ENCODE results near the gene SLC39A5. TPM values are rescaled to one million over a fixed set of nuclear protein-coding genes. Genes with fewer than 3 reads are reported as not detected.

Gene SLC39A5
- total and polyA plus RNA-seq, 2 of the 13 experiments (the other 11 are each of a cell fraction or from before 2014, with no cell fraction given): 59.7 to 101 TPM

DNA sequence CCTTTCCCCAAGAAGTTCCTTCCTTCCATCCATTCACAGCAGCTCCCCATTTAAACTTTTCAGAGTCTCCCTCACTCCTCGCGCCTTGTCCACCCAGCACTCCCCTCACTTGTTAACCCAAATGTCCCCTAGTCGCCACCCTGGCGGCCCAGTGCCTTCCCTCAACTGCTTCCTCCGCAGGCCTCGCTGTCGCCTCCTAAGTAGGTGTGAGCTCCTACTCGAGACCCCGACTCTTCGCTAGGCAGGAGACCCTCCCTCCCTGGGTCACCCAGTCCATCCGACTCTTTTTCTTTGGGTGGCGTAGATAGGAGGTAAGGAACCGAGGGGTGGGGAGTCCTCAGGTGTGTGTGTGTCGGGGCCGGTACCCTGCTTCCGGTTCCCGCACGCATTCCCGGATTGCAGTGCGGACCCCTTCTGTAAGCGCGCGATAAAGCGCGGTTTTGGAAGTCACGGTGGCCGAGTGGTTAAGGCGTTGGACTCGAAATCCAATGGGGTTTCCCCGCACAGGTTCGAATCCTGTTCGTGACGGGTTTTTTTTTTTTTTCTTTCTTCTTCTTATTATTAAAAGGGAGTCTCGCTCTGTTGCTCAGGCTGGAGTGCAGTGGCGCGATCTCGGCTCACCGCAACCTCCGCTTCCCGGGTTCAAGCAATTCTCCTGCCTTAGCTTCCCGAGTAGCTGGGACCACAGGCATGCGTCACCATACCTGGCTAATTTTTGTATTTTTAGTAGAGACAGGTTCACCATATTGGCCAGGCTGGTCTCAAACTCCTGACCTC is 39.7 kb upstream of the SLC39A5 start (continued):
- TF ChIP-seq, protein P1, sequence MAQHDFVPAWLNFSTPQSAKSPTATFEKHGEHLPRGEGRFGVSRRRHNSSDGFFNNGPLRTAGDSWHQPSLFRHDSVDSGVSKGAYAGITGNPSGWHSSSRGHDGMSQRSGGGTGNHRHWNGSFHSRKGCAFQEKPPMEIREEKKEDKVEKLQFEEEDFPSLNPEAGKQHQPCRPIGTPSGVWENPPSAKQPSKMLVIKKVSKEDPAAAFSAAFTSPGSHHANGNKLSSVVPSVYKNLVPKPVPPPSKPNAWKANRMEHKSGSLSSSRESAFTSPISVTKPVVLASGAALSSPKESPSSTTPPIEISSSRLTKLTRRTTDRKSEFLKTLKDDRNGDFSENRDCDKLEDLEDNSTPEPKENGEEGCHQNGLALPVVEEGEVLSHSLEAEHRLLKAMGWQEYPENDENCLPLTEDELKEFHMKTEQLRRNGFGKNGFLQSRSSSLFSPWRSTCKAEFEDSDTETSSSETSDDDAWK (CRISPR knock-in tag; IDR thresholded peaks at IDR 0.05): no peak
- no peak for TF ChIP-seq KLF11 (CRISPR knock-in tag; IDR thresholded peaks at IDR 0.05)
- TF ChIP-seq, protein P2, sequence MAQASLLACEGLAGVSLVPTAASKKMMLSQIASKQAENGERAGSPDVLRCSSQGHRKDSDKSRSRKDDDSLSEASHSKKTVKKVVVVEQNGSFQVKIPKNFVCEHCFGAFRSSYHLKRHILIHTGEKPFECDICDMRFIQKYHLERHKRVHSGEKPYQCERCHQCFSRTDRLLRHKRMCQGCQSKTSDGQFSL (CRISPR knock-in tag; IDR thresholded peaks at IDR 0.05): no peak
- 0 out of 2 replicates have a peak, but pooled peaks have one; percentile 78 for TF ChIP-seq ELF4 (CRISPR knock-in tag; IDR thresholded peaks at IDR 0.05; ENCODE audit: borderline replicate concordance)
- TF ChIP-seq HMGA1 (CRISPR knock-in tag; conservative IDR thresholded peaks at IDR 0.05): no peak
- TF ChIP-seq, protein P3, sequence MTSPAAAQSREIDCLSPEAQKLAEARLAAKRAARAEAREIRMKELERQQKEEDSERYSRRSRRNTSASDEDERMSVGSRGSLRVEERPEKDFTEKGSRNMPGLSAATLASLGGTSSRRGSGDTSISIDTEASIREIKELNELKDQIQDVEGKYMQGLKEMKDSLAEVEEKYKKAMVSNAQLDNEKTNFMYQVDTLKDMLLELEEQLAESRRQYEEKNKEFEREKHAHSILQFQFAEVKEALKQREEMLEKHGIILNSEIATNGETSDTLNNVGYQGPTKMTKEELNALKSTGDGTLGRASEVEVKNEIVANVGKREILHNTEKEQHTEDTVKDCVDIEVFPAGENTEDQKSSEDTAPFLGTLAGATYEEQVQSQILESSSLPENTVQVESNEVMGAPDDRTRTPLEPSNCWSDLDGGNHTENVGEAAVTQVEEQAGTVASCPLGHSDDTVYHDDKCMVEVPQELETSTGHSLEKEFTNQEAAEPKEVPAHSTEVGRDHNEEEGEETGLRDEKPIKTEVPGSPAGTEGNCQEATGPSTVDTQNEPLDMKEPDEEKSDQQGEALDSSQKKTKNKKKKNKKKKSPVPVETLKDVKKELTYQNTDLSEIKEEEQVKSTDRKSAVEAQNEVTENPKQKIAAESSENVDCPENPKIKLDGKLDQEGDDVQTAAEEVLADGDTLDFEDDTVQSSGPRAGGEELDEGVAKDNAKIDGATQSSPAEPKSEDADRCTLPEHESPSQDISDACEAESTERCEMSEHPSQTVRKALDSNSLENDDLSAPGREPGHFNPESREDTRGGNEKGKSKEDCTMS (CRISPR knock-in tag; conservative IDR thresholded peaks at IDR 0.05): no peak
- TF ChIP-seq, protein P4, sequence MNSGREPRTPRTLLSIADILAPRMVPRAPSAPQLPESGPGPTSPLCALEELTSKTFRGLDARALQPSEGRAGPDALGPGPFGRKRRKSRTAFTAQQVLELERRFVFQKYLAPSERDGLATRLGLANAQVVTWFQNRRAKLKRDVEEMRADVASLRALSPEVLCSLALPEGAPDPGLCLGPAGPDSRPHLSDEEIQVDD (CRISPR knock-in tag; IDR thresholded peaks at IDR 0.05; ENCODE audit: borderline replicate concordance): no peak
- TF ChIP-seq EP300 (IDR thresholded peaks at IDR 0.05; ENCODE audit: low read depth in 2 of 2, low read length in 2 of 2): peak in 1 of 2 experiments; percentile 26; a peak in 2 of 4 replicates
- no peak for TF ChIP-seq EP300 (CRISPR knock-in tag; IDR thresholded peaks at IDR 0.05; ENCODE audit: borderline replicate concordance)
- TF ChIP-seq, protein P5, sequence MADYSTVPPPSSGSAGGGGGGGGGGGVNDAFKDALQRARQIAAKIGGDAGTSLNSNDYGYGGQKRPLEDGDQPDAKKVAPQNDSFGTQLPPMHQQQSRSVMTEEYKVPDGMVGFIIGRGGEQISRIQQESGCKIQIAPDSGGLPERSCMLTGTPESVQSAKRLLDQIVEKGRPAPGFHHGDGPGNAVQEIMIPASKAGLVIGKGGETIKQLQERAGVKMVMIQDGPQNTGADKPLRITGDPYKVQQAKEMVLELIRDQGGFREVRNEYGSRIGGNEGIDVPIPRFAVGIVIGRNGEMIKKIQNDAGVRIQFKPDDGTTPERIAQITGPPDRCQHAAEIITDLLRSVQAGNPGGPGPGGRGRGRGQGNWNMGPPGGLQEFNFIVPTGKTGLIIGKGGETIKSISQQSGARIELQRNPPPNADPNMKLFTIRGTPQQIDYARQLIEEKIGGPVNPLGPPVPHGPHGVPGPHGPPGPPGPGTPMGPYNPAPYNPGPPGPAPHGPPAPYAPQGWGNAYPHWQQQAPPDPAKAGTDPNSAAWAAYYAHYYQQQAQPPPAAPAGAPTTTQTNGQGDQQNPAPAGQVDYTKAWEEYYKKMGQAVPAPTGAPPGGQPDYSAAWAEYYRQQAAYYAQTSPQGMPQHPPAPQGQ (CRISPR knock-in tag; IDR thresholded peaks at IDR 0.05; ENCODE audit: borderline replicate concordance): no peak
- TF ChIP-seq PPARG (CRISPR knock-in tag; conservative IDR thresholded peaks at IDR 0.05): no peak
- TF ChIP-seq ATAD3A (CRISPR knock-in tag; IDR thresholded peaks at IDR 0.05): no peak
- TF ChIP-seq SSRP1 (CRISPR knock-in tag; IDR thresholded peaks at IDR 0.05): no peak
- TF ChIP-seq KLF12 (CRISPR knock-in tag; IDR thresholded peaks at IDR 0.05; ENCODE audit: borderline replicate concordance): no peak
- TF ChIP-seq, protein P6, sequence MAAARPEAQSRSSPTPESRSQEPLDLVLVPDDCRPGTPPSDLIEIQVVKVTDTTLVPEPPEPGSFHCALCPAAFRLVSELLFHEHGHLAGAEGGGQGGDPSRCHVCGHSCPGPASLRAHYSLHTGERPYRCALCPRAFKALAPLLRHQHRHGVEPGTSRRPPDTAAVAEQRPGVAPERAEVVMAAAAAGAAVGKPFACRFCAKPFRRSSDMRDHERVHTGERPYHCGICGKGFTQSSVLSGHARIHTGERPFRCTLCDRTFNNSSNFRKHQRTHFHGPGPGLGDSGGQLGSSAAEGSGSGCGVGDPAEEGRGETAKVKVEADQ (CRISPR knock-in tag; IDR thresholded peaks at IDR 0.05; ENCODE audit: borderline replicate concordance): no peak
- TF ChIP-seq, protein P7, sequence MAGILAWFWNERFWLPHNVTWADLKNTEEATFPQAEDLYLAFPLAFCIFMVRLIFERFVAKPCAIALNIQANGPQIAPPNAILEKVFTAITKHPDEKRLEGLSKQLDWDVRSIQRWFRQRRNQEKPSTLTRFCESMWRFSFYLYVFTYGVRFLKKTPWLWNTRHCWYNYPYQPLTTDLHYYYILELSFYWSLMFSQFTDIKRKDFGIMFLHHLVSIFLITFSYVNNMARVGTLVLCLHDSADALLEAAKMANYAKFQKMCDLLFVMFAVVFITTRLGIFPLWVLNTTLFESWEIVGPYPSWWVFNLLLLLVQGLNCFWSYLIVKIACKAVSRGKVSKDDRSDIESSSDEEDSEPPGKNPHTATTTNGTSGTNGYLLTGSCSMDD (CRISPR knock-in tag; IDR thresholded peaks at IDR 0.05): no peak
- no peak for TF ChIP-seq ZNF607 (CRISPR knock-in tag; IDR thresholded peaks at IDR 0.05; ENCODE audit: borderline replicate concordance)
- no peak for TF ChIP-seq SOX6 (IDR thresholded peaks at IDR 0.05)
- no peak for TF ChIP-seq SOX6 (CRISPR knock-in tag; IDR thresholded peaks at IDR 0.05)

Data from HepG2 (cell line).